Endothelial cell of umbilical vein (primary cell): ENCODE results near the gene SYNPR. TPM values are rescaled to one million over a fixed set of nuclear protein-coding genes. Genes with fewer than 3 reads are reported as not detected.

ENCODE experiments used
- BruUV-seq: library from RNA; stranded (reverse); fragments of 400-500 nt; replicated peaks from 2 replicates; lab custom pipeline; 2021; lab: Mats Ljungman, UMichigan
- CTCF ChIA-PET: fragments of 300-600, 350-600 bp; sonication (Branson Sonifier 250); formaldehyde crosslinking; loops from one replicate; lab custom pipeline; 2021; ENCODE audit warnings: antibody characterized with exemption, inconsistent platforms; lab: Charles Lee
- POLR2A ChIA-PET: fragments of 300-600, 350-600 bp; sonication (Branson Sonifier 250); formaldehyde crosslinking; loops from one replicate; lab custom pipeline; 2021; ENCODE audit warnings: antibody characterized with exemption, inconsistent platforms; lab: Charles Lee
- DNase-seq: peaks from one replicate; pipeline ENCODE4 v3.0.0-alpha.2; 2011; ENCODE audit warnings: low read depth, low spot score
- FAIRE-seq: peaks from 2 replicates; lab custom pipeline; 2011; peaks lifted over from hg19 to GRCh38; lab: Jason Lieb, UNC
- H2AFZ ChIP-seq: 2 replicates; pipeline ENCODE4 v1.6.0; 2012; ENCODE audit warnings: low read depth, low read length, control low read depth, inconsistent platforms
- H3K27ac ChIP-seq: 2 replicates; pipeline ENCODE4 v1.5.1; 2011; ENCODE audit warnings: low read depth, mild to moderate bottlenecking, control low read depth, low read length, moderate library complexity; ENCODE audit not compliant: insufficient read depth
- H3K27me3 ChIP-seq, 2 experiments: 2 replicates each; pipeline versions ENCODE4 v1.6.0 to v1.6.1; 2011; ENCODE audit warnings: low read length in 2 of 2, mixed read lengths in 1 of 2; ENCODE audit not compliant: control insufficient read depth in 2 of 2, insufficient read depth in 2 of 2
- H3K36me3 ChIP-seq, 2 experiments: 2 replicates in 1 of 2; 3 replicates in 1 of 2; pipeline ENCODE4 v1.5.1; 2011; ENCODE audit warnings: low read length in 2 of 2, mild to moderate bottlenecking in 1 of 2, moderate library complexity in 1 of 2; ENCODE audit not compliant: control insufficient read depth in 2 of 2, insufficient read depth in 2 of 2; ENCODE audit errors: extremely low read depth in 1 of 2
- H3K4me1 ChIP-seq: 3 replicates; pipeline ENCODE4 v1.5.1; 2011; ENCODE audit warnings: mild to moderate bottlenecking, low read length; ENCODE audit not compliant: control insufficient read depth, insufficient read depth; ENCODE audit errors: extremely low read depth
- H3K4me2 ChIP-seq: 2 replicates; pipeline ENCODE4 v1.6.1; 2011; ENCODE audit warnings: low read length, control low read depth, mixed read lengths; ENCODE audit not compliant: insufficient read depth
- H3K4me3 ChIP-seq, 3 experiments: fragments of 200-600 bp in 1 of 3; sonication (generic), shearing (Covaris generic) in 1 of 3; replicated peaks in 1 of 3; 2 replicates each; pipeline ENCODE4 v1.5.1; 2011 to 2016; ENCODE audit warnings: control low read depth in 3 of 3, low read length in 3 of 3, mild to moderate bottlenecking in 2 of 3, inconsistent platforms in 1 of 3, low read depth in 1 of 3, moderate library complexity in 1 of 3; ENCODE audit not compliant: insufficient read depth in 1 of 3
- H3K79me2 ChIP-seq: 2 replicates; pipeline ENCODE4 v1.6.0; 2012; ENCODE audit warnings: low read length, inconsistent platforms; ENCODE audit not compliant: control insufficient read depth, insufficient read depth
- H3K9ac ChIP-seq: replicated peaks from 2 replicates; pipeline ENCODE3; 2011; ENCODE audit warnings: low read length, control low read depth; ENCODE audit not compliant: insufficient read depth; ENCODE audit errors: extremely low read depth
- H3K9me1 ChIP-seq: replicated peaks from 3 replicates; pipeline ENCODE4 v1.6.0; 2011; ENCODE audit warnings: mild to moderate bottlenecking, low read length; ENCODE audit not compliant: control insufficient read depth, insufficient read depth; ENCODE audit errors: extremely low read depth
- H3K9me3 ChIP-seq: replicated peaks from 2 replicates; pipeline ENCODE4 v1.5.1; 2012; ENCODE audit warnings: low read length, inconsistent platforms; ENCODE audit not compliant: control insufficient read depth, insufficient read depth
- H4K20me1 ChIP-seq: replicated peaks from 2 replicates; pipeline ENCODE3; 2011; ENCODE audit warnings: mild to moderate bottlenecking, low read length; ENCODE audit not compliant: control insufficient read depth, insufficient read depth; ENCODE audit errors: extremely low read depth
- EZH2 ChIP-seq: IDR thresholded peaks from 2 replicates; pipeline ENCODE4 v1.6.1; 2012; ENCODE audit warnings: borderline replicate concordance, low read depth, mild to moderate bottlenecking, moderate library complexity, low read length, inconsistent platforms; ENCODE audit not compliant: severe bottlenecking
- FOS ChIP-seq: IDR thresholded peaks from 2 replicates; pipeline ENCODE4 v1.6.1; 2011; ENCODE audit warnings: mild to moderate bottlenecking, low read length, moderate library complexity, borderline replicate concordance; ENCODE audit not compliant: insufficient read depth
- GATA2 ChIP-seq: IDR thresholded peaks from 2 replicates; pipeline ENCODE4 v1.7.0; 2011; ENCODE audit warnings: low read depth, mild to moderate bottlenecking, moderate library complexity, mixed read lengths, low read length; ENCODE audit not compliant: insufficient read length, insufficient read depth
- JUN ChIP-seq: IDR thresholded peaks from 2 replicates; pipeline ENCODE4 v1.6.1; 2011; ENCODE audit warnings: borderline replicate concordance, low read depth; ENCODE audit not compliant: insufficient read length, insufficient read depth
- MYC ChIP-seq: IDR thresholded peaks from one replicate; pipeline ENCODE4 v1.6.1; 2011; ENCODE audit warnings: mild to moderate bottlenecking, low read depth, low read length
- POLR2A ChIP-seq: IDR thresholded peaks from 2 replicates; pipeline ENCODE4 v1.6.1; 2012; ENCODE audit warnings: low read depth, mild to moderate bottlenecking, control low read depth, low read length
- POLR2AphosphoS5 ChIP-seq: IDR thresholded peaks from 2 replicates; pipeline ENCODE4 v1.6.1; 2012; ENCODE audit warnings: low read depth, mild to moderate bottlenecking, control low read depth, low read length, moderate library complexity; ENCODE audit not compliant: insufficient read depth
- dilution Hi-C: fragments of 300-500 bp; cut with MboI; formaldehyde crosslinking; loops from one replicate; pipeline ENCODE4 v1.15.0; 2019; ENCODE audit warnings: low sequenced_read_pairs; ENCODE audit not compliant: extremely low pct_ligation_motif_present
- intact Hi-C: fragments of 100-400 bp; cut with micrococcal nuclease; formaldehyde crosslinking; loops from one replicate; pipeline ENCODE4 v1.10.0; 2022
- polyA plus RNA-seq, 4 experiments: library from polyadenylated mRNA; depleted of rRNA in 3 of 4; stranded (reverse) in 3 of 4; unstranded in 1 of 4; fragments of >200 nt; gene quantifications; 2 replicates each; pipeline versions ENCODE4 v1.2.1 to v1.2.3, GENCODE V29; 2011 to 2012; ENCODE audit warnings: missing spikeins in 1 of 4
- total RNA-seq: library from RNA; stranded (reverse); gene quantifications from 2 replicates; pipeline ENCODE4 v1.2.3, GENCODE V29; 2021
- TF ChIP-seq, protein P1 (sequence below), 2 donors: IDR thresholded peaks; 1 replicate in 1 of 2; 2 replicates in 1 of 2; pipeline ENCODE4 v1.5.1; 2011; ENCODE audit warnings: low read length in 2 of 2, mild to moderate bottlenecking in 2 of 2, moderate library complexity in 2 of 2, control low read depth in 1 of 2, inconsistent platforms in 1 of 2, low read depth in 1 of 2; ENCODE audit not compliant: insufficient read depth in 1 of 2; ENCODE audit errors: extremely low read depth in 1 of 2
- TF ChIP-seq, protein P2 (sequence below): IDR thresholded peaks from 2 replicates; pipeline ENCODE4 v1.6.1; 2011; ENCODE audit not compliant: insufficient read depth, insufficient read length

SYNPR gene
- total and polyA plus RNA-seq, 2 donors (not counting 3 experiments of a cell fraction or from before 2014, with no cell fraction given), result not detected

DNA sequence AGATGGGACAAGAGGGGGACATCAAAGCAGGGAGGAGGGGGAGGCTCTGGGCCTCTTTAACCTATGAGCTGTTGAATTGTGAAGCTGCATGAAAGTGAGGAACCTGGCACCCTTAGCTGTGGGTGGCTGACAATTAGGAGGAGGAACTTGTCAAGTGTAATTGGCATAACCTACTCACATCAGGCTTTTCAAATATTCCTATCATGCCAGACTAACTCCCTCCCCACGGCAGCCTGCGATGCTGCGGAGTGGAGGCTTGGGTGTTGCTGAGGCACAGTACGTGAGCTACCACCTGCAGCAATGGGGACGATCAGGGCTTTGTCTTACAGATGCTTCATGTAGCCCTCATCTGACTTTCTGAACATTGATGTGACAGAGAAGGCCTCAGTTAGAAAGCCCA is 193.7 kb downstream of the SYNPR start:
- no peaks in the 10 kb centered on the region for H3K36me3 ChIP-seq
- H2AFZ ChIP-seq, result no peak overlapping the region
- ChIA-PET POLR2A (no interaction called here), CTCF (no interaction called here)
- no peaks in the 10 kb centered on the region for H3K27me3 ChIP-seq
- H3K9me3 ChIP-seq, result no peaks in the 10 kb centered on the region
- H3K9me1 ChIP-seq, result no peaks in the 10 kb centered on the region
- no peak overlapping the region for H3K27ac ChIP-seq
- intact Hi-C loops (no loop called here), dilution Hi-C loops (no loop called here)
- FAIRE-seq (no peak), DNase-seq (no peak)
- H4K20me1 ChIP-seq, result no peaks in the 10 kb centered on the region
- H3K4me2 ChIP-seq, result no peak overlapping the region
- no peaks in the 10 kb centered on the region for H3K79me2 ChIP-seq
- H3K4me3 ChIP-seq, result no peak overlapping the region
- no TSS peak for BruUV-seq
- H3K9ac ChIP-seq, result no peak overlapping the region
- H3K4me1 ChIP-seq, result no peaks in the 10 kb centered on the region
- TF ChIP-seq FOS (no peak), GATA2 (no peak), POLR2AphosphoS5 (no peak), POLR2A (no peak), EZH2 (no peak), JUN (no peak), MYC (no peak)
- TF ChIP-seq, protein P1, sequence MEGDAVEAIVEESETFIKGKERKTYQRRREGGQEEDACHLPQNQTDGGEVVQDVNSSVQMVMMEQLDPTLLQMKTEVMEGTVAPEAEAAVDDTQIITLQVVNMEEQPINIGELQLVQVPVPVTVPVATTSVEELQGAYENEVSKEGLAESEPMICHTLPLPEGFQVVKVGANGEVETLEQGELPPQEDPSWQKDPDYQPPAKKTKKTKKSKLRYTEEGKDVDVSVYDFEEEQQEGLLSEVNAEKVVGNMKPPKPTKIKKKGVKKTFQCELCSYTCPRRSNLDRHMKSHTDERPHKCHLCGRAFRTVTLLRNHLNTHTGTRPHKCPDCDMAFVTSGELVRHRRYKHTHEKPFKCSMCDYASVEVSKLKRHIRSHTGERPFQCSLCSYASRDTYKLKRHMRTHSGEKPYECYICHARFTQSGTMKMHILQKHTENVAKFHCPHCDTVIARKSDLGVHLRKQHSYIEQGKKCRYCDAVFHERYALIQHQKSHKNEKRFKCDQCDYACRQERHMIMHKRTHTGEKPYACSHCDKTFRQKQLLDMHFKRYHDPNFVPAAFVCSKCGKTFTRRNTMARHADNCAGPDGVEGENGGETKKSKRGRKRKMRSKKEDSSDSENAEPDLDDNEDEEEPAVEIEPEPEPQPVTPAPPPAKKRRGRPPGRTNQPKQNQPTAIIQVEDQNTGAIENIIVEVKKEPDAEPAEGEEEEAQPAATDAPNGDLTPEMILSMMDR (IDR thresholded peaks at IDR 0.05; ENCODE audit: extremely low read depth in 1 of 2, insufficient read depth in 1 of 2, low read depth in 1 of 2, low read length in 2 of 2), result no peak
- TF ChIP-seq, protein P2, sequence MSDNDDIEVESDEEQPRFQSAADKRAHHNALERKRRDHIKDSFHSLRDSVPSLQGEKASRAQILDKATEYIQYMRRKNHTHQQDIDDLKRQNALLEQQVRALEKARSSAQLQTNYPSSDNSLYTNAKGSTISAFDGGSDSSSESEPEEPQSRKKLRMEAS, result no peak
